ENCODE results near the gene ARL15. TPM values are rescaled to one million over a fixed set of nuclear protein-coding genes. Genes with fewer than 3 reads are reported as not detected.

Gene ARL15
- total RNA-seq, 1 experiment from 2014 or later, result 140 TPM

GRCh38 chr5:53934151-53934820 lies 376.1 kb downstream of the ARL15 start:
- intact Hi-C loops (cut with micrococcal nuclease; ENCODE audit: unreplicated experiment), result no loop called here
- Mint-ChIP-seq H3K4me3 (ENCODE audit: unreplicated experiment) (no peak overlapping the region), H3K36me3 (ENCODE audit: insufficient read depth, unreplicated experiment) (peaks cover 5% of the 10 kb centered on the region), H3K4me1 (ENCODE audit: low read depth, unreplicated experiment) (peaks cover under 1% of the 10 kb centered on the region), H3K9me3 (ENCODE audit: unreplicated experiment) (no peaks in the 10 kb centered on the region), H3K27ac (ENCODE audit: unreplicated experiment) (no peak overlapping the region), H3K27me3 (ENCODE audit: insufficient read depth, unreplicated experiment) (no peaks in the 10 kb centered on the region)
- H3K36me3 ChIP-seq (ENCODE audit: control insufficient read depth, insufficient read depth, low read length), result no peaks in the 10 kb centered on the region
- no peaks in the 10 kb centered on the region for H3K27me3 ChIP-seq (replicated peaks; ENCODE audit: control insufficient read depth, insufficient read depth, low read length)
- no peak for DNase-seq
- POLR2A ChIA-PET, result no interaction called here
- CTCF ChIA-PET, result no interaction called here
- no peak for TF ChIP-seq CTCF (IDR thresholded peaks at IDR 0.05; ENCODE audit: insufficient read depth in 1 of 2, low read depth in 1 of 2, low read length in 1 of 2, severe bottlenecking in 1 of 2, unreplicated experiment in 1 of 2)
- H3K4me3 ChIP-seq (ENCODE audit: low read depth, low read length), result no peak overlapping the region
- BruUV-seq (replicated peaks), result no TSS peak
- no peaks in the 10 kb centered on the region for H3K9me3 ChIP-seq
- H3K4me1 ChIP-seq, result no peaks in the 10 kb centered on the region

DNA sequence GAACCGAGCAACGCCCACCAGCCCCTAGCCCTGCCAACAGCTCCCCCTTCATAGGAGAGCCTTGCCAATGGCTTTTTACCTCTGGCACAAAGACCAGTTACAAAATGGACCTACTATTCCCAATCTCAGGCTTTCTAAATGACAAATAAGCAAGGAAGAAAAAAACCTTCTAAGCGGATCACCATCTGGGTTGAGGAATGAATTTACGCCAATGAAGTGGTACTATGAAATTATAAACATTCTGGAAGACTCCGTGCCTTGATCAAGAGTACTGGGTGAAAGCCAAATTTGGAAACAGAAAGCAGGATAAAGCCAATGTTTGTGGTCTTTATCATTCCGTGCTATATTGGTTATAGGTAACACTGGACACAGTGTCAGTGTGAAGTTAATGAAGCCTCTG lies 378.0 kb downstream of the ARL15 start:
- intact Hi-C loops (cut with micrococcal nuclease; ENCODE audit: unreplicated experiment), result no loop called here
- ChIA-PET POLR2A (no interaction called here), CTCF (no interaction called here)
- Mint-ChIP-seq H3K27me3 (ENCODE audit: insufficient read depth, unreplicated experiment) (no peaks in the 10 kb centered on the region), H3K36me3 (ENCODE audit: insufficient read depth, unreplicated experiment) (peaks cover 10% of the 10 kb centered on the region), H3K4me1 (ENCODE audit: low read depth, unreplicated experiment) (peaks cover 7% of the 10 kb centered on the region), H3K4me3 (ENCODE audit: unreplicated experiment) (no peak overlapping the region), H3K27ac (ENCODE audit: unreplicated experiment) (no peak overlapping the region), H3K9me3 (ENCODE audit: unreplicated experiment) (no peaks in the 10 kb centered on the region)
- TF ChIP-seq CTCF (IDR thresholded peaks at IDR 0.05; ENCODE audit: insufficient read depth in 1 of 2, low read depth in 1 of 2, low read length in 1 of 2, severe bottlenecking in 1 of 2, unreplicated experiment in 1 of 2), result no peak
- Histone ChIP-seq H3K36me3 (ENCODE audit: control insufficient read depth, insufficient read depth, low read length) (no peaks in the 10 kb centered on the region), H3K27me3 (replicated peaks; ENCODE audit: control insufficient read depth, insufficient read depth, low read length) (no peaks in the 10 kb centered on the region), H3K4me3 (ENCODE audit: low read depth, low read length) (no peak overlapping the region), H3K4me1 (no peaks in the 10 kb centered on the region), H3K9me3 (no peaks in the 10 kb centered on the region)
- BruUV-seq (replicated peaks), result no TSS peak
- DNase-seq, result no peak

DNA sequence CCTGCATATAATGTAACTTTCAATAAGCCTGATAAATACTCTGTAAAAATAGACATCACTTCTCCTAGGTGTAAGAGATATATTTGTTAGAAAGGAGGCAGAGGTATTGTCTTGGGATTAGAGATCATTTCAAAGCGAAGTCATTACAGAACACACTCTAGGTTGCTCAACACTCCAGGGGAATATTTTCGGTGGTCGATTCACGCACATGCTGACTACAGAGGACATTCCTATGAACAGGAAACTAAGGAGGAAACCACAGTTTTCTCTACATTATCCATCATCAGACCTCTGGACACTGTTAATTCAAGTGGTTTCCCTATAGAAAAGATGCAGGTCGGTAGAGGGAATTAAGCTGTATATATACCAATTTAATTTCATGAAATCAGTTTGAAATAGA lies 379.9 kb downstream of the ARL15 start:
- Mint-ChIP-seq H3K4me3 (ENCODE audit: unreplicated experiment) (no peak overlapping the region), H3K27ac (ENCODE audit: unreplicated experiment) (no peak overlapping the region), H3K36me3 (ENCODE audit: insufficient read depth, unreplicated experiment) (peaks cover 13% of the 10 kb centered on the region), H3K27me3 (ENCODE audit: insufficient read depth, unreplicated experiment) (no peaks in the 10 kb centered on the region), H3K9me3 (ENCODE audit: unreplicated experiment) (no peaks in the 10 kb centered on the region), H3K4me1 (ENCODE audit: low read depth, unreplicated experiment) (peaks cover 7% of the 10 kb centered on the region)
- no peaks in the 10 kb centered on the region for H3K4me1 ChIP-seq
- no peaks in the 10 kb centered on the region for H3K9me3 ChIP-seq
- ChIA-PET POLR2A (no interaction called here), CTCF (no interaction called here)
- no peak overlapping the region for H3K4me3 ChIP-seq (ENCODE audit: low read depth, low read length)
- intact Hi-C loops (cut with micrococcal nuclease; ENCODE audit: unreplicated experiment), result no loop called here
- TF ChIP-seq CTCF (IDR thresholded peaks at IDR 0.05; ENCODE audit: insufficient read depth in 1 of 2, low read depth in 1 of 2, low read length in 1 of 2, severe bottlenecking in 1 of 2, unreplicated experiment in 1 of 2), result no peak
- BruUV-seq (replicated peaks), result no TSS peak
- no peak for DNase-seq
- H3K27me3 ChIP-seq (replicated peaks; ENCODE audit: control insufficient read depth, insufficient read depth, low read length), result no peaks in the 10 kb centered on the region
- no peaks in the 10 kb centered on the region for H3K36me3 ChIP-seq (ENCODE audit: control insufficient read depth, insufficient read depth, low read length)

Data from Caco-2 (cell line).